GM12874 (cell line): ENCODE results near the gene CRACR2A.

ENCODE experiments used
- TF ChIP-seq, protein P1 (sequence below): IDR thresholded peaks from 2 replicates; pipeline ENCODE4 v1.5.1; 2011; ENCODE audit warnings: low read depth, mild to moderate bottlenecking, control low read depth, low read length, moderate library complexity; ENCODE audit not compliant: insufficient read depth

The CRACR2A gene

DNA sequence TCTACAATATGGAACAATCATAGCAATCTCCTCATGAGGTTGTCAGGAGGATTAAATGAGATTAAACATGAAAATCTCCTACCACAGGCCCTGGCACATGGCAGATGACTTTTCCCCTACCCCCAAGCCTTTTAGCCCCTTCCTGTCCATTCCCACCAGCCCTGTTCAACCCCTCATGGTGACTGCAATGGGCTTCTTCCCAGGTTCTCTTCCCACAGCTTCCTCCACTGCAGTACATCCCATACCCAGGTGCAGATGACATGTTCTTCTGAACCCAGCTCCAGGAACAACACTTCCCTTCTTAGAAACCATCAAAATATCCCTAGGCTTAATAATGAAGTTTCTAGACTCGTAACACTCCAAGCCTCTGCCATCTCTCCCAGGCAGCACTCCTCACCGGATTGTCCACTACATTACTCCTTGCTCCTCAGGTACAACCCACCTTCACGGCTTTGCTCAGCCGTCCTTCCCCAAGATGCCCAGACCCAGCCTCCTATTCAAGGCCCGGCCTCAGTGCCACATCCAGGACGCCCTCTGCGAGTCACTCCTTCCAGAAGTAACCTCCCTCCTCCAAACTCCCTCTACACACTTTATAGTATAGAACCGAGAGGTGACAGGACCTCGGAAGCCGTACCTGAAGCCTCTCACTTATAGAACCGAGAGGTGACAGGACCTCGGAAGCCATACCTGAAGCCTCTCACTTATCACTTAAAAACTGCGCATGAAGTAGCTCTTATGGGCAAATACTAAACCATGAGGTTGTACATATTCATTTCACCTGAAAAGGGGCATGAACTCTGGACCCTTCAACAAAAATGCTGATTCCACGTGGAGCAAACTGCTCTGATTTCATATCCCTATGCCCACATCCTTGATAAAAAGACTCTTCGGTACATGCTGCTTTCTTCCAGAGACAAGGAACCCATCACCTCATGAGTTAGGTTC, 1.5 kb downstream of the CRACR2A start:
- TF ChIP-seq, protein P1, sequence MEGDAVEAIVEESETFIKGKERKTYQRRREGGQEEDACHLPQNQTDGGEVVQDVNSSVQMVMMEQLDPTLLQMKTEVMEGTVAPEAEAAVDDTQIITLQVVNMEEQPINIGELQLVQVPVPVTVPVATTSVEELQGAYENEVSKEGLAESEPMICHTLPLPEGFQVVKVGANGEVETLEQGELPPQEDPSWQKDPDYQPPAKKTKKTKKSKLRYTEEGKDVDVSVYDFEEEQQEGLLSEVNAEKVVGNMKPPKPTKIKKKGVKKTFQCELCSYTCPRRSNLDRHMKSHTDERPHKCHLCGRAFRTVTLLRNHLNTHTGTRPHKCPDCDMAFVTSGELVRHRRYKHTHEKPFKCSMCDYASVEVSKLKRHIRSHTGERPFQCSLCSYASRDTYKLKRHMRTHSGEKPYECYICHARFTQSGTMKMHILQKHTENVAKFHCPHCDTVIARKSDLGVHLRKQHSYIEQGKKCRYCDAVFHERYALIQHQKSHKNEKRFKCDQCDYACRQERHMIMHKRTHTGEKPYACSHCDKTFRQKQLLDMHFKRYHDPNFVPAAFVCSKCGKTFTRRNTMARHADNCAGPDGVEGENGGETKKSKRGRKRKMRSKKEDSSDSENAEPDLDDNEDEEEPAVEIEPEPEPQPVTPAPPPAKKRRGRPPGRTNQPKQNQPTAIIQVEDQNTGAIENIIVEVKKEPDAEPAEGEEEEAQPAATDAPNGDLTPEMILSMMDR, result no peak

DNA sequence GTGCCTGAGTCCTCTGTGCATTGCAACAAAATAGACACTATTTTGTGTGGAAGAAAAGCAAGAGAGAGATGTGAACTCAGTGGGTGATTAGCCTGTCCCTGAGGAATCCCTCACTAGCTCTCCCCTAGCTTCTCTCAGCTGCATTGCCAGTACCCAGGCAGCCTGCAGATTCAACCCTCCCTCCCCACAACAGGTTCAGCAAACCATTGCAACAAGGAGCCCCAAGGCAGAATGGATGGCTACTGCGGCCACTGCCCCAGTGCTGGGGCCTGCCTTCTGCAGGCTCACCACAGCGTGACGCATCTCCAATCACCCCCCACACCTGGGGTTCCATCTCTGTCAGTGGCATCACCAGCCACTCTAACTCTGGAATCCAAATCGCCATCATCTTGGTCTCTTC, 2.3 kb downstream of the CRACR2A start:
- TF ChIP-seq, protein P1, result no peak

DNA sequence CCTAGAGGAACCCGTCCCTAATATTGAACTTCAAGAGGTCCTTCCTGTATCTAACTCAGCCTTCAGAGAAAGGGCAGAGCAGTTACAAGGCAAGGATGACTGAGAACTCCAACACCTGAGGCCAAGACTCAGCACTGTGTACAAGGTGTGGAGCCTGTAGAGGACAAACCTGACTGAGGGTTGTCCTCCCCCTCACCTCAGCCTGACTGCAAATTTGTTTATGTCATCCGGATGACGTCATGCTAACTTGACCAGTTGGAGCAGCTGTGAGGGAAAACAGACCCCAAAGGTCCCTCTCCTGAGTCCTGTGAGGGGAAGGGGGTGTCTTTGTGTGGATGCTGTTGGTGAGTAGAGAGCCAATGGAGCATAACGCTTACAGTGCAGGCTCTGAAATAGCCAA, 4.3 kb downstream of the CRACR2A start:
- TF ChIP-seq, protein P1, result no peak

DNA sequence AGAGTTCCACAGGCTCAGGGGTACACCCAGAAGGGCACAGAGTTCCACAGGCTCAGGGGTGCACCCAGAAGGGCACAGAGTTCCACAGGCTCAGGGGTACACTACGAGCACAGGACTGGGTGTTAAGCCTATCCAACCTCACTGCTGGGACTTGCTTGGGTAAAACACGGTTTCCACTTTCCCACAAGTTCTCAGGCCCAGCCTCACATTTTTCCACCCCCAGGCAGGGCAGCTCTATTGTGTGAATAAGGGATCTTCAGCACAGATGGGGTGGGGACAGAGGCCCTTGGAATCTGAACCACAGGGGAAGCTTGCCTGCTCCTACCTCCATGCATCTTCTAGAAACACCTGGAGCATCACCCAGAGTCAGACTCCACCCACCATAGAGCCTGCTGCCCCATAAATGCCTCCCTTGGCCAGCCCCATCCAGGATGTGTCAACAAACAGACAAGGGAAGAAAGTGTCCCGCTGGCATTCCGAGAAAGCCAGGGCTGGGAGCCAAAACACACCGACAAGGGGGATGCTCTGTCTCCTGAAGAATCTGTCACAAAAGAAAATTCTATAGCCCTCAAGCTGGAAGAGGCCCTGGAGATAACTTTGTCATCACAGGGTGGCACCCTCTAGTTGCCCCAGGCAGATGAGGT, 4.8 kb downstream of the CRACR2A start:
- TF ChIP-seq, protein P1, result no peak

DNA sequence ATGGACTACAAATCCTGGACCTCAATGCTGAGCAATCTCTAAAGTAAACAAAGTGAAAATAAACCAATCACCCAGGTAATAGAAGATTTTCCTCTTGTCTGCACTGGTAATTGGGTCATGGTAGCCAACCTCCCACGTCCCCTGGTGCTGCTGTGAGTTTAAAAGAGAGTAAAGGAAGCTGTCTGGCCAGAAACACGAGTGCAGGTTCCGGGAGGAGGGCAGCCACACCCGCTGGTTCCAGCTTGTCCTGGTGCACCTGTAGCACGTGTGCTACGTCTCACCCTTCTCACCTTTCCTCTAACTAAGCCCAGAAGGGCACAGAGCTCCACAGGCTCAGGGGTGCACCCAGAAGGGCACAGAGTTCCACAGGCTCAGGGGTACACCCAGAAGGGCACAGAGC, 5.4 kb downstream of the CRACR2A start:
- TF ChIP-seq, protein P1, result no peak

DNA sequence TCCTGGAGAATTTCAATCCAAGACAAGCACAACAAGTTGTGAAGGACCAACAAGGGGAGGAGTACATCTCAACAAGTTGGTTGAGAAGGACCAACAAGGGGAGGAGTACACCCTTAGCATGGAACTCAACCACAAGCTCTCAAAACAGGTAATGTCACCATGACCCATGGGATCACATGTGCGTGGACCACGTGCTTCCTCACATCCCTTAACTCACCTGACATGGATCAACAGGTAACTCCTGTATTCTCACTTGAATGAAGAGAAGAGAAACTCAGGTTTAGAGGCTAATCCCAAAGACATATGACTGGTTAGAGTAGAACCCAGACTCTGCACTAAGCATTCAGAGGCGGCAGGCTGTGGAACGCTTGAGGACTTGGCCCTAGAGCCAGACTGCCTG, 6.2 kb downstream of the CRACR2A start:
- TF ChIP-seq, protein P1, result no peak

DNA sequence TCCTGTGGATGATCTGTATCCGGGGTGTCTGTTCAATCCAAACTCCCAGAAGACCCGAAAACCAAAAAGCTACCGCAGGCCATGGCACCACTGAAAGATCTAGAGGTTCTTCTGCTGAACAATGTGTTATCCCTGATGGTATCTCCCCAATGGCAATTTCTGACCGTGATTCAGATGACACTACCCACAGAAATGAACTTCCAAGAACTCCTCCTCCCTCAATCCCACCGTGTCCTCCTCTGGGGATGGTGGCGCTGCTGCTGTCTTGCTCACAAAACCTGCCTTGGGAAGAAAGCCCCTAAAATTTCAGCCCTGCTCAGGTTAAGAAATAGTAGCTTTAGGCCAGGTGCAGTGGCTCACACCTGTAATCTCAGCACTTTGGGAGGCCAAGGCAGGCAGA, 7.8 kb downstream of the CRACR2A start:
- TF ChIP-seq, protein P1, result no peak
